Skeletal muscle cell (primary cell): ENCODE measurements around the gene JOSD2.

Experiments
- DNase-seq: peaks from one replicate; pipeline ENCODE4 v3.0.0-alpha.2; 2010; ENCODE audit warnings: low read depth
- H3K4me3 ChIP-seq: 2 replicates; pipeline ENCODE4 v1.5.1; 2011; ENCODE audit warnings: low read depth, mild to moderate bottlenecking, control low read depth, low read length, moderate library complexity

The JOSD2 gene

DNA sequence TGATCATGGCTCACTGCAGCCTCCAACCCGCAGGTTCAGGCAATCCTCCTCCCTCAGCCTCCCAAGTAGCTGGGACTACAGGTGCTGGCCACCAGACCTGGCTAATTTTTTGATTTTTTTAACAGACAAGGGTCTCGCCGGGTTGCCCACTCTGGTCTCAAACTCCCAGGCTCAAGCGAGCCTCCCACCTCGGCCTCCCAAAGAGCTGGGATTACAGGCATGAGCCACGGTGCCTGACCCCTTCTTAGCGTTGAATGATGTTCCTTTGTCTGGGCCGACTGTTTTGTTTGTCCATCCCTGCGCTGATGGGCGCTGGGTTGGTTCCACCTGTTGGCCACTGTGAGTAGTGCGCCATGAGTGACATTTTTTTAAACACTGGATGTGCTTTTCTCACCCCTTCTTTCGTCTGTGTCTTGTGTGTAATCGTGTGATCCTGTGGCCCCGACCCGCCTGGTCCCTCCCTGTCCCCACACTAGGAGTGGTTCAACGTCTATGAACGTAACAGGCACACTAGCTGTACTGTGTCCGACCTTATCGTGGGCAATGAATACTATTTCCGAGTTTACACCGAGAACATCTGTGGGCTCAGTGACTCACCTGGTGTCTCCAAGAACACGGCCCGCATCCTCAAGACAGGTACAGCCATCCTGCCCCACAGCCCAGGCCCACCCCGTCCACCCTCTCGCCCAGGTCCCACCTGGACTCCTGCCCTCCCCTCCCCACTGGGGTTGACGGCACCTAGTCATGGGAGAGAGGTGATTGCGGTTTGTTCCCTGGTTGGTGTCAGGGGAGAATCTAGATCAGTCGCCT lies 49.7 kb downstream of the JOSD2 start:
- H3K4me3 ChIP-seq: no peak overlapping the region
- DNase-seq: peak; percentile 23

- no peak overlapping the region for H3K4me3 ChIP-seq
- no peak for DNase-seq
Observed at GRCh38 chr19:50460161-50460765, 50.7 kb downstream of the JOSD2 start.

GRCh38 chr19:50459638-50460037 lies 51.4 kb downstream of the JOSD2 start:
- H3K4me3 ChIP-seq: no peak overlapping the region
- no peak for DNase-seq

DNA sequence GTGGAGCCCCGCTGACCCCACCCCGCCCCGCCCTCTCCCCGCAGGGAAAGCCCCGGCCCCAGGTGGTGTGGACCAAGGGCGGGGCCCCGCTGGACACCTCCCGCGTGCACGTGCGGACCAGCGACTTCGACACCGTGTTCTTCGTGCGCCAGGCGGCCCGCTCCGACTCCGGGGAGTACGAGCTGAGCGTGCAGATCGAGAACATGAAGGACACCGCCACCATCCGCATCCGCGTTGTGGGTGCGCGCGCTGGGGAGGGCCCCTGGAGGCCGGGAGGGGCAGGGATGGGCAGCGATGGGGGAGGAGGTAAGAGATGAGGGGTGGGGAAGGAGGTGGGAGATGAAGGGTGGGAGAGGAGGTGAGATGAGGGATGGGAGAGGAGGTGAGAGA lies 51.9 kb downstream of the JOSD2 start:
- no peak overlapping the region for H3K4me3 ChIP-seq

GRCh38 chr19:50458396-50459066 lies 52.5 kb downstream of the JOSD2 start:
- DNase-seq: no peak
- H3K4me3 ChIP-seq: no peak overlapping the region

More for the DNA sequence above, 51.9 kb downstream of the JOSD2 start:
- DNase-seq: no peak

DNA sequence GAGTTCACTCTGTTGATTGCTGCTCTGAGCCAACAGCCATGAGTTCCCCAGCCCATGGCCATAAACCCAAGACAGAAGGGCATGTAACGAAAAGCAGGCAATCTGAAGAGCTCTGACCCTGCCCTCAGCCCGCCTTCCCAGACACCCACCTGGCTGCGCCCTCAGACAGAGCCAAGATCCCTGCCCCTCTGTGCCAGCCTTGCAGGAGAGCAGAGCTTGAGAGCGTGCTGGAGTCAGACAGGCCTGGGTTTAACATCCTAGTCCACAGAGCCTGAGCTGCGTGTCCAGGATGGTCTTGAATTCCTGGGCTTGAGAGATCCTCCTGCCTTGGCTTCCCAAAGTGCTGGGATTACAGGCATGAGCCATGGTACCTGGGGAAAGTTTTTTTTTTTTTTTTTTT lies 53.7 kb downstream of the JOSD2 start:
- H3K4me3 ChIP-seq: no peak overlapping the region

More for the DNA sequence above, 53.7 kb downstream of the JOSD2 start:
- no peak for DNase-seq
